Daoy (cell line): ENCODE measurements around the gene KLHL25. TPM values are rescaled to one million over a fixed set of nuclear protein-coding genes. Genes with fewer than 3 reads are reported as not detected.
A peak's percentile ranks its signal among the peaks of the same experiment; 100 is the strongest.
"Not testable (repeated sequence)": the region's sequence is repeated elsewhere in the genome, so short reads cannot be mapped to it uniquely, and the experiment has no call there.

ENCODE experiments used
- DNase-seq: peaks from one replicate; pipeline ENCODE4 v3.0.0-alpha.2; 2015; ENCODE audit warnings: low read depth
- total RNA-seq: library from RNA; depleted of rRNA; stranded (reverse); fragments of >200 nt; shearing (Covaris generic); gene quantifications from 2 replicates; pipeline ENCODE4 v1.2.3, GENCODE V29; 2014; rRNA removed

KLHL25 gene
- total RNA-seq, result 2.8 and 4.1 TPM in 2 replicates

DNA sequence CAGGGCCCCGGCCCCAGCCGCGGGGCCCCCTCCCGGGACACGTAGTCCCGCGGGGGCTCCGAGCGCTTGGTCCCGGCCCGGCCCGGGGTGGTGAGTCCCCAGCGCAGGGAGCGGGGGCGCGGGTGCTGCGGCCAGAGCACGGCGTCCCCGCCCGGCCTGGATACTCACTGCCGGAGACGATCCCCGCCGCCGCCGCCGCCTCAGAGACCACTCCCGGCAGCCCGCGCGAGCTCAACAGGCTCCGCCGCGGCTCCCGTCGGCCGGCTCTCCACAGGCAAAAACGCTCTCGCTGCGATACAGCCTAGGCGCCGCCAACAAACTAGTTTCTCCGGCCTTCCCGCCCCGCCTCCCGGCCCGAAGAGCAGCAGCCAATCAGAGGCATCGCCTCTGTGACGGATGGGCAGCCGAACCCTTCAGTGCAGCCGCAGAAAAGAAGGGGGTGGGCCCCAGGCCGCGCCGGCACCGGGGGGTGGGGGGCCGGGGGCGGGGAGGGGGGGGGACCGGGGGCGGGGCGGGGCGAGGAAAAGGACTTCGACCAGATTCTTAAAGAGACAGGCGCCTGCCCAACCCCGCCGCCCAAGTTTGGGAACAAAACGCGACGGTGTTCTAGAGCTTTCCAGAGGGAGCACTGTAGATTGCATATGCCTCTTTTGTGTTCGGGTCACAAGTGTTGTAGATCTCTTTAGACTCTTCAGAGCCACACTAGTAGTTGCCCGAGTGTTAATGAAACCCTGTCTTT is at the start of gene KLHL25:
KLHL25 (minus strand) TSS at position 328 of the 739 bp plus-strand sequence. CDS start 25,115 bp downstream, outside the sequence.
- DNase-seq, result peak; percentile 90

- no peak for DNase-seq
Observed at GRCh38 chr15:85840802-85841152, 46.1 kb upstream of the KLHL25 start.

GRCh38 chr15:85840079-85840801 is 45.5 kb upstream of the KLHL25 start:
- peak; percentile 61 for DNase-seq

- no peak for DNase-seq
Observed at GRCh38 chr15:85839643-85840042, 44.9 kb upstream of the KLHL25 start.

GRCh38 chr15:85838655-85839054 is 43.9 kb upstream of the KLHL25 start:
- no peak for DNase-seq

GRCh38 chr15:85837881-85838280 is 43.2 kb upstream of the KLHL25 start:
- DNase-seq, result no peak

DNA sequence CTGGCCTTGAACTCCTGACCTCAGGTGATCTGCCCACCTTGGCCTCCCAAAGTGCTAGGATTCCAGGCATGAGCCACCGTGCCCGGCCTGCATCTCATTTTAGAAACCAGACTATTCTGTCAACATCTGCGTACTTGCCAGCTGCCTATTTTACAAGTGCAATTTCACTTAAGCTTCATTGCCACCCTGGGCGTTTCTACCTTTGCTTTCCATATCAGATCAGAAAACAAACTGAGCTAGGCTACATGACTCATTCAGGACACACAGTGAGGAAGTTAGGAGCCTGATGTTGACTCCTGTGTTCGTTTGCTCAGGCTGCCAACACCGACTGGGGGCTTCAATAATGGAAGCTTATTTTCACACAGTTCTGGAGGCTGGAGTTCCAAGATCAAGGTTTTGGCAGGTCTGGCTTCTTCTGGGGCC is 42.3 kb upstream of the KLHL25 start:
- peak; percentile 19 for DNase-seq

DNA sequence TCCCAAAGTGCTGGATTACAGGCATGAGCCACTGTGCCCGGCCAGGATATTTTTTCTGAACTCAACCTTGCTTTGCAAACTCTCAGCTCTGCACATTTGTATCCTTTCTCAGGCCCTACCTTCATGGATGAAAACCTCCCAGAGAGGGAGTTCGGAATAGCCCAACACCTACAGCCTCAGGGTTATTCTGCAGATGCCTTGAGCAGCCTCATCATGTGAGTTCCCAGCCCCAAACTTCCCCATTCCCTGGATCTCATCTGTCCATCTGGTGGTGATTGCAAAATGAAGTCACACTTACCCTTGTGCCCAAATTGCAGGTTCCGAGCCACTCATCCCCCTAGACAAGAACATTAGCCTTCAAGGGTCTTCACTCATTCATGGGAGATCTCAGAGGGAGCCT is 39.9 kb upstream of the KLHL25 start:
- DNase-seq, result no peak

- no peak for DNase-seq
Observed at GRCh38 chr15:85832394-85832793, 37.7 kb upstream of the KLHL25 start.

DNA sequence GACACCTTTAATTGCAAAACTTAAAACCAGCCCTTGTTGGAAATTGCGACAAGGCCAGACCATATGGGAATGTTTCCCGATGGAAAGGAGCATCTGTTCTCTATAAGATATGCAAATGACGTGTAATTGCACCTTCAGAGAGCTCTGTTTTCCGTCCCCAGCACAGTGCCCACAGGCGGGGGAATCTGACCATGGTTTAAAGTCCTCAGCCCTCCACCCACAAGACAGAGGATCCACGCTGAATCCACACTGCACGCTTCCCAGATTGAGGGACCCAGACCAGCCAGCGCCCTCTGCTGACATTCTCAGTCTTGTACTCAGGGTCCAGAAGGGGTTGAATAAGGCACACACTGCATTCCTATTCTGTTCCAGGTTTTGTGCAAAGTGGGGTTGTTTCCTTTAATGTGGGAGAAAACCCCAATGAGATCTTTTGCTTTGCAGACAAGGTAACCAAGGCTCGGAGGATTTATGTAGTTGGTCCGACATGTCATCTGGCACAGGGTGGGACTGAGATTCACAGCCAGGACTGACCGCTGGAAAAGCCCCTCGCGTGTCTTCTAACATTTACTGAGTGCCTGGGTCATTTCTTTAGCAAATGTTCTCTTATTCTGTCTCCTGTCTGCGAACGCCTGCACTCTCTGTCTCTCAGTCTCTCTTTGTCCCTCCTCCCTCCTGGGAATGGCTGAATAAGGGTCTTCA is 36.8 kb upstream of the KLHL25 start:
- DNase-seq, result peak; percentile 9

GRCh38 chr15:85829754-85830153 is 35.0 kb upstream of the KLHL25 start:
- not testable (repeated sequence) for DNase-seq

- no peak for DNase-seq
Observed at GRCh38 chr15:85828874-85829273, 34.1 kb upstream of the KLHL25 start.

GRCh38 chr15:85828126-85828525 is 33.4 kb upstream of the KLHL25 start:
- no peak for DNase-seq

DNA sequence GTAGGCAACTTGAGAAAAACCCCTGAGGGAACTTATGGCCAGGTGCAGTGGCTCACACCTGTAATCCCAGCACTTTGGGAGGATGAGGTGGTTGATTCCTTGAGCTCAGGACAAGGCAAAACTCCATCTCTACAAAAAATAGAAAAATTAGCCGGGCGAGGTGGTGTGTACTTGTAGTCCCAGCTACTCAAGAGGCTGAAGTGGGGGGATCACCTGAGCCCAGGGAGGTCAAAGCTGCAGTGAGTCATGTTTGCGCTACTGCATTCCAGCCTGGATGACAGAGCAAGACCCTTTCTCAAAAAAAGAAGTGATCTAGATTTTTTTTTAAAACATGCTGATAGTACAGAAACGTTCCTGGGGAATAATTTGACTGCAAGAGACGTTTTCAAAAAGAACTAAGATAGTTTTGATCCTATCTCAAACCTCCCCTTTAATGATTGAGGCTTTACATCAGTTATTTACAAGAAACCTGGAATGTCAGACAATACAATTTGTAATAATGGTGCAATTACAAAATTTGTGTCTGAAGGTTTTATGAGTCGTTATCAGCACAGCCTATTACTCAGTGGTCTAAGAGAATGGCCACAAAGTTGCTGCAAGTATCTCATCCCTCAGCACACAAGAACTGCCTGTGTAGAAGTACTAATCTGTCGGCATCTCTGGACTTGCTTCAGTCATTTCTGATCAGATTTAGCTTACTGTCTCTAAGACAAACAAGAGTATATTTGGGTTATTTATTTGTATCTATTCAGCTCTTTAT is 32.2 kb upstream of the KLHL25 start:
- DNase-seq, result peak; percentile 7

DNA sequence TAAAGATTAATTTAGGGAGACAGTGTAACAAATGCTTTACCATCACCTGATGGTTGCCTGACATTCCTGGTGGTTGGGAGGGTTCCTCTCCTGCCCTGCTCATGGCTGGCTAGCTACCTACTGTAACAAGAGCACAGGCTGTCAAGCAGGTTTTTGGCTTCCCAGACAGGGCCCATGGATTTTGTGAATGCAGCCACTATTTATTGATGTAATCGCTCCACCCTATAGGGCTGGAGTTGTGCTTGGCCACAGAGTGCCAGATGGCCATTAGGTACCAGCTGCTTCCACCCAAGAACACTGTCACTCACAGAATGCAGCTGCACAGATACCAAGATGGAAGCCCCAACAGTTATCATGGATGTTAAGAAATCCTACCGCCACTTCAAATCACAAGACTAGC is 31.0 kb upstream of the KLHL25 start:
- no peak for DNase-seq

DNA sequence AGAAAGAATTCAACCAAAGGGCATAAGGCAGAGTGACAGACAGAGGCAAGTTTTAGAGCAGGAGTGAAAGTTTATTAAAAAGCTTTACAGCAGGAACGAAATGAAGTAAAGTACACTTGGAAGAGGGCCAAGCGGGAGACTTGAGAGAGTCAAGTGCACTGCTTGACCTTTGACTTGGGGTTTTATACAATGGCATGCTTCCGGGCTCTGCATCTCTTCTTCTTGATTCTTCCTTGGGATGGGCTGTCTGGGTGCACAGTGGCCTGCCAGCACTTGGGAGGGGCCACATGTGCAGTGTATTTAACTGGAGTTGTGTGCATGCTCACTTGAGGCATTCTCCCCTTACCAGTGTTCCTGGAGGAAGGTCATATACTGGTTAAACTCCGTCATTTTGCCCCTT is 30.4 kb upstream of the KLHL25 start:
- DNase-seq, result no peak

DNA sequence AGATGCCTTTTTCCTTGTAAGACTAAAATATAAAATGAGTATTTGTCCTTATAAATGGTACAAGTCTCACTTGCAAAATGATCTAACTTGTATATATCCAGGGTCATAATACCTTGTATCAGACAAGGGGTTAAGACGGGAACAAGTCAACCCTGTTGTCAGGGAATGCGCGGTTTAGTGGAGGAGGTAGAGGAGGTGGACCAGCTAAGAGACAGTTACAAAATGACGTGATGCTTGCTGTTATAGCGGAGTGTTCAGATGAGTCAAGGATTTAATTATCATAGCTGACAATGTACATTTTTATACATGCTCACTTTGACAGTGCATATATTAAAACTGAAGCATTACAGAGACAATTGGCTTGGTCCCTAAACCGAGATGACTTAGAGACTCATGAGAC is 26.8 kb upstream of the KLHL25 start:
- DNase-seq, result no peak

- no peak for DNase-seq
Observed at GRCh38 chr15:85819938-85820337, 25.2 kb upstream of the KLHL25 start.

DNA sequence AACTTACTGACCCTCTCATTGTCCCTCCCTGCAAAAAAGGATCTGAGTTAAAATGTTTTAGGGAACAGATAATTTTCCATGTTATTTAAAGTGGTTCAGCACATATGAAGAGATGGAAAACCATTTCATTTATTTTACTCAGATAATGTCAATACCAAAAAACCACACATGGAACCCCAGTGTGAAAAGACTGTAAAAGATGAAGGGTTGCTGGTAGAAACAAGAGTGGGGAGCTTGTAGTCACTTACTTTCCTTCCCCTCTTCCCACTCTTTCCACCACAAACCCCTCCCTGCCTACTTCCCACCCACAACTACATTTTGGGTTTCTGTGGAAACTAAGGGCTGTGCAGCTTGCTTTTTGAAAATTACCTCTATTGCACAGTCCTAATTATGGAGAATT is 18.5 kb upstream of the KLHL25 start:
- DNase-seq, result no peak

GRCh38 chr15:85810075-85810474 is 15.3 kb upstream of the KLHL25 start:
- DNase-seq, result no peak

GRCh38 chr15:85805420-85805819 is 10.7 kb upstream of the KLHL25 start:
- DNase-seq, result no peak
